Activated CD4-positive, alpha-beta T cell treated with anti-CD3 and anti-CD28 coated beads, Interleukin-2, amount 10 ng/mL, durations not matched to agents 7 days and 5 days (primary cell): ENCODE data around the gene HDAC10. TPM values are rescaled to one million over a fixed set of nuclear protein-coding genes. Genes with fewer than 3 reads are reported as not detected.

Experiments used
- CTCF ChIA-PET: fragments of 350-600 bp; sonication (Branson Sonifier 250); formaldehyde crosslinking; loops from one replicate; lab custom pipeline; 2021; ENCODE audit warnings: antibody characterized with exemption; lab: Charles Lee
- POLR2A ChIA-PET: fragments of 350-600 bp; sonication (Branson Sonifier 250); formaldehyde crosslinking; loops from one replicate; lab custom pipeline; 2021; ENCODE audit warnings: antibody characterized with exemption; lab: Charles Lee
- DNase-seq: peaks from one replicate; pipeline ENCODE4 v3.0.0-alpha.2; 2020
- H3K27ac Mint-ChIP-seq: one replicate; pipeline ENCODE4 v1.8.0; 2021; ENCODE audit warnings: mild to moderate bottlenecking, moderate library complexity, mixed read lengths
- H3K27me3 Mint-ChIP-seq: one replicate; pipeline ENCODE4 v1.8.0; 2021; ENCODE audit warnings: mixed read lengths
- H3K36me3 Mint-ChIP-seq: one replicate; pipeline ENCODE4 v1.8.0; 2021; ENCODE audit warnings: low read depth, mixed read lengths
- H3K4me1 Mint-ChIP-seq: one replicate; pipeline ENCODE4 v1.8.0; 2021; ENCODE audit warnings: mixed read lengths
- H3K4me3 Mint-ChIP-seq: one replicate; pipeline ENCODE4 v1.8.0; 2021; ENCODE audit warnings: mild to moderate bottlenecking, moderate library complexity, mixed read lengths
- H3K9me3 Mint-ChIP-seq: one replicate; pipeline ENCODE4 v1.8.0; 2021; ENCODE audit warnings: mixed read lengths
- total RNA-seq, 2 experiments: library from RNA; stranded (reverse); gene quantifications; one replicate each; pipeline ENCODE4 v1.2.3, GENCODE V29; 2021

HDAC10 gene
- total RNA-seq, 2 experiments from 2014 or later, result 68.3 to 93.6 TPM

DNA sequence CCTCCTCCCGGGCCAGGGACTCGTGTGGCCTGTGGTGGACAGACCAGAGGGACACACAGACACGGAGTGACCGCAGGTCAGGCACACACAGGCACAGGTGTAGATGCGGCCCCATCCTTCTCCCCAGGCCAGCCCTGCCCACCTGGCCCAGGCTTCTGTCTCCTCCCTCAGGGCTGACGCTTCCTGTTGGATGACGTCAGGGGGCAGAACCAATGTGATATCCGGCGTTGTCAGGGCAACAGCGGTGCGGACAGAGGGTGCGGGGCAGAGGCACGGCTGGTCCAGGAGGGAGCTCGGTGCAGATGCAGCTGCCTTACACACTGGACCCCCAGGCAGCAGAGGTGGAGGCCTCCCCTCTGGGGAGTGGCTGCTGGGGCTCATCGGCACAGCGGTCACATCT is 3.3 kb downstream of the HDAC10 start:
- Mint-ChIP-seq H3K27ac (peak overlapping the region; percentile 75), H3K27me3 (no peaks in the 10 kb centered on the region), H3K4me1 (peaks cover 29% of the 10 kb centered on the region), H3K9me3 (no peaks in the 10 kb centered on the region), H3K4me3 (peak overlapping the region; percentile 22), H3K36me3 (peaks cover 9% of the 10 kb centered on the region)
- ChIA-PET POLR2A (no interaction called here), CTCF (interaction anchor here (1.1 kb wide), 1 partner anchor 95 kb away, joined by 4 read pairs; no protein-coding TSS in a partner anchor)
- DNase-seq, result peak; percentile 70

DNA sequence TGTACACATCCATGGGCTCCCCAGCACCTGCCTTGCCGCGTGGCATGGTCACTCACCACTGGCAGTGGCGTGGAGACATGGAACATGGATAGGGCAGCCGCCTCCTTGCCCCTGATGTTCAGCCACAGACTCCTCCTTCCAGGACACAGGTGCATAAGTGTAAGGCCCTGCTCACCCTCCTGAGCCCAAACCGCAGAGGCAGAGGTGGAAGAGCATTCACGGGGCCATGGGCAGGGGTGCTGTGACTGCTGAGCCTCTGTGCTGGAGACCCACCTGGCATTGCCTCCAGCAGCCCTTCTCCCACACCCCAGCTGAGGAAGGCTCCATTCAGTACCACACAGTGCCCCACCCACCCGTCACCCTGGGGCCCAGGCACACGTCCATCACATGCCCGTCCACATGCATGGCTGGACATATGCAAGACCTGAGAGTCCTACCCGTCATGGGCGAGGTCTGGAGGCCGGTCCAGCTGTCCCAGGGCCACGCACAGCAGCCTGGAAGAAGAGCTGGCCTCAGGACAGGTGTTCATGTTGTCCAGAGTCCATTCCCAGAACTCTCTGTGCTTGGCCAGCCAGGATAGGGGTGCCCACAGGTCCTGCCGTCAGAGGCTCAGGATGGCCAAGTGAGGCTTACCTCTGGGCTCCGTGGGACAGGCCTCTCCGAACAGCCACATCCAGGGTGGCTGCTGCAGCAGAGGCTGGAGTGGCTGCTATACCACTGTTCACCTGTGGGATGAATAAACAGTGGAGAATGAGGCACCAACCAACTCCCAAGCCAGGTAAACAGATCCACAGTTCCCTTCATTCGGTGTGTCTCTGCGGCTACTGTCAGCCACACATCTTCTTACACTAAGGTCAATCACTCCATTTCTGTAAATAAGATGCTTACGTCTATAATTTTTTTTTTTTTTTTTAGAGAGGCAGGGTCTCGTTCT is 4.6 kb downstream of the HDAC10 start:
- Mint-ChIP-seq H3K36me3 (peaks cover 13% of the 10 kb centered on the region), H3K4me3 (peak overlapping the region; percentile 100), H3K27ac (peak overlapping the region; percentile 73), H3K9me3 (no peaks in the 10 kb centered on the region), H3K4me1 (peaks cover 37% of the 10 kb centered on the region), H3K27me3 (no peaks in the 10 kb centered on the region)
- no peak for DNase-seq
- POLR2A ChIA-PET, result no interaction called here
- CTCF ChIA-PET, result interaction anchor here (0.6 to 1.1 kb wide), 3 partner anchors 35 to 96 kb away, joined by 3 to 5 read pairs (median 4); no protein-coding TSS in a partner anchor

DNA sequence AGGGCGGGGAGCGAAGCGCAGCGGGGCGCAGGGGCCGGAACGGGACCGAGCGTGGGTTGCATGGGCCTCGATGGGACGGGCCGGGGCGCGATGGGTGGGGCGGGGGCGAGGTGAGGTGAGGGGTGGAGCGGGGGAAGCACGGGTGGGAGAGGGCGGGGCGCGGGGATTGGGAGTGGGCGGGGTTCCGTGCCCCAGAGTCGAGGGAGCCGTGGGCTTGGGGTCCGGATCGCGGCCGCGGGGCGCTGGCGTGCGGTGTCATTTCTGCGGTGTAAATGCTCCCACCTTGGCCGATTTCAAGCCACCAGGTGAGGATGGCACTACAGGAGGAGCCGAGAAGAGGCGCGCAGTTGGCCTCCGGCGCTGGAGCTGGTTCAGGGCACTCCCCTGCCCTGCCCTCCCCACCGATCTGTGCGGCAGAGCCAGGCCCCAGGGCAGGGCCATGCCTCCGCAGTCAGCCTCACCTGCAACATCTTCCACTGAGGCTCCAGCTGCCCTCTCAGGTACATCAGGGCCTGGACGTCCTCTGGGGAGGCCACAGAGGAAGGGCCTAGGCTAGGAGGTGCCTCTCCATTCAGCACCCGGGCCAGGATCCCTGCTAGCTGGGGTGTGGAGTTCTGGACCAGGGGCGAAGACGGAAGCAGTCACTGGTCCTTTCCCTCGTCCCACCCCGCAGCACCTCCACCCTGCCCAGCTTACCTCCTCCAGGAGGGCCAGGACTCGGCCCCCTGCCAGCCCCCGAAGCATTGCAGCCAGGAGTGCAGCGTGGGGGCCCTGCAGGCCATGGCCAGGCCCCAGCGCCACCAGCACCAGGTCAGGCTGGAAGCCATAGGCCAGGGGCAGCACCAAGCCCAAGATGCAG is 5.6 kb downstream of the HDAC10 start:
- H3K36me3 Mint-ChIP-seq, result peaks cover 13% of the 10 kb centered on the region
- peaks cover 40% of the 10 kb centered on the region for H3K4me1 Mint-ChIP-seq
- no peaks in the 10 kb centered on the region for H3K9me3 Mint-ChIP-seq
- H3K4me3 Mint-ChIP-seq, result peak overlapping the region; percentile 100
- ChIA-PET CTCF (interaction anchor here (2.0 kb wide), 1 partner anchor 31 kb away, joined by 6 read pairs; no protein-coding TSS in a partner anchor), POLR2A (interaction anchor here (0.5 kb wide), 1 partner anchor 393 kb away, joined by 3 read pairs; no protein-coding TSS in a partner anchor)
- H3K27me3 Mint-ChIP-seq, result no peaks in the 10 kb centered on the region
- DNase-seq, result no peak
- H3K27ac Mint-ChIP-seq, result peak overlapping the region; percentile 100

DNA sequence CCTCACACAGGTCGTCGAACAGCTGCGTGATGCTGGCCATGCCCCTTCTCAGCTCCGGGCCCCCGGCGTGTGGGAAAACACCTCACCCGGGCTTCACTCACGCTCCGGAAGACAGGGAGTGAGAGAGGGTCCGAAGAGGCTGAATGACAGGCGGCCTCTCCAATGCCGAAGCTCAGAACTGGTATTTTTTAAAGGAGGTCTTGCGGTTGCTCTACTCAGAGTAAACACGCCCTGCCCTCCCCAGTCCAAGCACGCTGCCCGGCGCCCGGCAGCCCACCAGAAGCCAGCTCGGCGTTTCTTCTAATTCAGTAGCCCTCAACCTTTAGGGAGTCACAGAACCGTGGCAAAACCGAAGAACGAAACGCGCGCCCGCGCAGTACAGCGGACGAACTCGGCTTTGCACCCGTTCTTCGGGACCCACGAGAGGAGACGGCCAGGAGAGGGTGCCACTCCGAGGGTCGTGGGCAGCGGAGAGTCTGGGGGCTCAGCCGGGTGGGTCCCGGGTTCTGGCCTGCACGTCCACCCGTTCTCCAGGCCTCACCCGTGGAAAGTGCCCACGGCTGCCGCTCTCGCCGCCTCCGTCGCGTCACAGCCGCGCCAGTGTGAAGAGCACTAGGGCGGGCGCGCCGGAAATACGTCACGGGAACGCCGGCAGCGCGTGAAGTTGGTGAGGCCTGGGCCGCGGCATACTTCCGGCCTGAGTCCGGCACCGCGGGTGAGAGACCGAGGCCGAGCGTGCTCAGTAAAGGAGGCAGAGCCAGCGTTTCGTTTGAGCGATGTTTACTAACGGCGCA is 6.4 kb downstream of the HDAC10 start, which contains the start of gene TUBGCP6:
Gene TUBGCP6, minus strand, starts transcription at position 604 of the 794 bp plus-strand sequence. Its CDS starts 564 bp downstream, at position 40.
- ChIA-PET POLR2A (interaction anchor here (0.6 kb wide), 1 partner anchor 375 kb away, joined by 5 read pairs; no protein-coding TSS in a partner anchor), CTCF (interaction anchor here (0.6 to 2.0 kb wide), 7 partner anchors 32 to 318 kb away, joined by 3 to 6 read pairs (median 3); partner anchors contain the start of gene SYCE3)
- Mint-ChIP-seq H3K36me3 (peaks cover 13% of the 10 kb centered on the region), H3K27ac (peak within 1 kb of the TSS; percentile 100), H3K4me3 (peak within 1 kb of the TSS; percentile 100), H3K4me1 (peaks cover 33% of the 10 kb centered on the region), H3K27me3 (no peaks in the 10 kb centered on the region), H3K9me3 (no peaks in the 10 kb centered on the region)
- peak; percentile 93 for DNase-seq

DNA sequence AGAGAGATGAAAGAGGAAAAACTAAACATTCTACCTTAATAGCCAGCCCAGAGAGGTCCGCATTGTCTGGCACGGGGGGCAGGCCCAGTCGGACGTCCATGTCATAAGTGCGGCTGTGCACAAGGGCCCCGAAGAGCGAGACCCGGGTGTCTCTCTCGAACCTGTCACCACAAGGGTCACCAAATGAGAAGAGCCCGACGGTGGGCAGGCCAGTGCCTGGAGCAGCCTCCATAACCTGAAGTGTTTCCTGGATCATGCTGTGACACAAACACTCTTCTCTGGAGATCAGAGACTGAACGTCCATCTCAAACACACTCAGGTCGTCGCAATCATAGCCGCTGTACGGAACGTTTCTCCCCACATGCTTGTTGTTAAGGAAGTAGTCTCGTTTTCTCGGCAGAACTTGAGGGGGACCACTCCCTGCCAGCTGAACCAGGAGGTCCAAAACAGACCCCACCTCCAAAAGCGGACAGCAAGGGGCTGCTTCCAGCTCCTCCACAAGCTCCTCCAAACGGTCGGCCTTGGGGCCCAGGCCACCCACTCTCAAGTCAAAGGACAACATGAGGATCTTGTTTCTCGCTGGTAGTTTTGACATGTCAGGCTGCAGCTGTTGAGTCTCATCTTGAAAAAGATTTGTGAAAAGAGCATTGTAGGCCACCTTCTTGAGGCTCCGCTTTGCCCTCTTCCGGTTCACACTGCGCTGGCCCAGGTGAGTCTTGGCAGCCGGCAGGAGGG is 7.2 kb downstream of the HDAC10 start:
- Mint-ChIP-seq H3K4me3 (peak overlapping the region; percentile 100), H3K9me3 (no peaks in the 10 kb centered on the region), H3K4me1 (peaks cover 35% of the 10 kb centered on the region), H3K36me3 (peaks cover 13% of the 10 kb centered on the region), H3K27me3 (no peaks in the 10 kb centered on the region), H3K27ac (peak overlapping the region; percentile 100)
- POLR2A ChIA-PET, result interaction anchor here (0.6 kb wide), 1 partner anchor 376 kb away, joined by 5 read pairs; no protein-coding TSS in a partner anchor
- CTCF ChIA-PET, result interaction anchor here (0.6 to 2.0 kb wide), 7 partner anchors 33 to 319 kb away, joined by 3 to 6 read pairs (median 3); partner anchors contain the start of gene SYCE3
- peak; percentile 29 for DNase-seq

DNA sequence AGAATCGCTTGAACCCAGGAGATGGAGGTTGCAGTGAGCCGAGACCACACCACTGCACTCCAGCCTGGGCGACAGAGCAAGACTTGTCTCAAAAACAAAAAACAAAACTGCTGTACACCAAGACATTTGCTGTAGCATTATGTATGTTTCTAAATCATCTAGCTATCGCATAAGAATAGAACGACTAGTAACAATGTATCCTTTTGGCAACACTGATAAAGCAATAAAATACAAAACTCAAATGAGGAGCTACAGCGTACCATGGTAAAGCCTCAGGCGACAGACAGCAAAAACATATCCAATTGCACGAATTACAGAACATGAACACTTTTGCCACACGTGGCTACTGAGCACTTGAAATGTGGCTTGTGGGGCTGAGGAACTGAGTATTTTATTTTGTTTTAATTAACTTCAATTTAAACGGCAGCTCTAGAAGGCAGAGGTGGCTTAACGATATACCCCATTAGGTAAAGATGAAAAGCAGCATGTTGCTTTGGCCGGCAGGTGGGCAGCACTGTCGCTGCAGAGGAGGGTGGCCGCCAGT is 8.6 kb downstream of the HDAC10 start:
- POLR2A ChIA-PET, result no interaction called here
- Mint-ChIP-seq H3K4me3 (peak overlapping the region; percentile 100), H3K36me3 (peaks cover 16% of the 10 kb centered on the region), H3K4me1 (peaks cover 32% of the 10 kb centered on the region), H3K9me3 (no peaks in the 10 kb centered on the region), H3K27me3 (no peaks in the 10 kb centered on the region), H3K27ac (peak overlapping the region; percentile 100)
- DNase-seq, result no peak
- CTCF ChIA-PET, result interaction anchor here (0.7 to 2.0 kb wide), 7 partner anchors 9 to 254 kb away, joined by 4 to 7 read pairs (median 5); partner anchors contain the start of gene HDAC10

DNA sequence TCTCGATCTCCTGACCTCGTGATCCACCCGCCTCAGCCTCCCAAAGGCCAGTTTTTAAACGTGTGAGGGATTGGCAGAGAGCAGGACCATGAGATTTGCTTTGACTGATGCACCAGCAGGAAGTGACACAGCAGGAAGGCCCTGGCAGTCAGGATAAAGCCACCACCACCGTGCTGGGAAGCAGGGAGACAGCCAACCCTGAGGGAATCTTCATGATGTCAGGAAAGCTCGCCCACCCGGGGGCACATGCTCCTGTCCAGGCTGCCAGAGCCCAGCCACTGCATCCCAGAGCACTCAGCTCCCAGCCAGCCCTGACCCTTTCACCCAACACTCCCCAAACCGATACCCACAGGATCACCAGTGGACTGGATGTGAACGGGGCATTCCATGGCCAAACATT is 12.3 kb downstream of the HDAC10 start:
- DNase-seq, result no peak
- H3K27me3 Mint-ChIP-seq, result no peaks in the 10 kb centered on the region
- H3K27ac Mint-ChIP-seq, result no peak overlapping the region
- no peaks in the 10 kb centered on the region for H3K9me3 Mint-ChIP-seq
- CTCF ChIA-PET, result interaction anchor here (0.8 to 0.9 kb wide), 2 partner anchors 14 to 33 kb away, joined by 3 read pairs; no protein-coding TSS in a partner anchor
- H3K4me1 Mint-ChIP-seq, result peaks cover 30% of the 10 kb centered on the region
- H3K4me3 Mint-ChIP-seq, result no peak overlapping the region
- POLR2A ChIA-PET, result no interaction called here
- peaks cover 32% of the 10 kb centered on the region for H3K36me3 Mint-ChIP-seq

DNA sequence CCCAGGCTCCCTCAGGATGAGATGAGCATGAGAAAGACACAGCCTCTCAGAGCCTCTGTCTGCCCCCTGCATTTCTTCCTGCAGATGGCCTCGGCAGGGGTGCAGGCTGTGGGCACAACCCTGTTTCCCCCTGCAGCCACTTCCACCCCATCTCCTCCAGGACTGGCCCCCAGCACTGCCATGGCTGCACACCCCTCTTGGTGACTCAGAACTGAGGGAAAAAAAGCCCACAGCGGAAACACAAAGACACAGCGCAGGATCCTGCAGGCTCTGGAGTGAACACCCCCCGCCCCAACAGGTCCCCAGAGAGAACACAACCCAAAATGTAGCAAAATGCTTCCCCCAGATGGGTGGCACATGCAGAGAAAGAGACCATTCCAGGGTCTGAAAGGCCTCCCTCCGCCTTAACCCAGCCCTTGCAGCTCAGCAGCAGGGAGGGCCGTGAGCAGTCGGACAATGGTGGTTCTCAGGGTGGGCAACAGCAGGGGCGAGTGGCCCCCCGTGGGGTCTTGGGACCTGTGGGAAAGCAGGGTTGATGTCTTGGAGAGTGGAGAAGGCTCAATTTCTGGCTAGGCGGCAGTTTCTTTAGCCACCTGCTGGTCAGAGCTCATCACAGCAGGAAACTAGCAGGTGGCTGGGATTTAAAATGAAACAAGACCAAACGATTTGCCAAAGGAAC is 14.2 kb downstream of the HDAC10 start:
- DNase-seq, result peak; percentile 27
- no peak overlapping the region for H3K27ac Mint-ChIP-seq
- no peaks in the 10 kb centered on the region for H3K27me3 Mint-ChIP-seq
- H3K36me3 Mint-ChIP-seq, result peaks cover 35% of the 10 kb centered on the region
- H3K4me1 Mint-ChIP-seq, result peaks cover 22% of the 10 kb centered on the region
- CTCF ChIA-PET, result interaction anchor here (0.8 to 0.9 kb wide), 2 partner anchors 9 to 32 kb away, joined by 3 to 4 read pairs; no protein-coding TSS in a partner anchor
- H3K9me3 Mint-ChIP-seq, result no peaks in the 10 kb centered on the region
- H3K4me3 Mint-ChIP-seq, result no peak overlapping the region
- POLR2A ChIA-PET, result no interaction called here

DNA sequence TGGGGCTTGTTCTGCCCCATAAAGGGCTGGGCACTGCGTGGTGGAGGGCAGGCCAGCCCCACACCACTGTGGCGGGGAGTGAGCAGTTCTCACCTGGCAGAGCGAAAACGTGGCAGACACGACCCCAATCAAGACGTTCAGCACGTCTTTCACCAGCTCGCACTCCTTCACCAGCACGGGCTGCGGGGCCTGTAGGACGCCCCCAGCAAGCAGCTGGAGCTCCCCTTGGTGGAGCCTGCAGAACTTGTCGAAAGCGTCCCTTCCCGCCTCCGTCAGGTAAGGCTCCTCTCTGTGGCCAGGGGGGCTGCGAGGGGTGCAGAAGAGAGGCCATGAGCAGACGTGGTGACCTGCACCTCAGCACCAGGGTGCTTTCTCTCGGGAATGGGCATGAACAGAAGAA is 17.8 kb downstream of the HDAC10 start:
- Mint-ChIP-seq H3K27me3 (no peaks in the 10 kb centered on the region), H3K27ac (no peak overlapping the region), H3K9me3 (no peaks in the 10 kb centered on the region), H3K4me1 (peaks cover 11% of the 10 kb centered on the region), H3K36me3 (peaks cover 36% of the 10 kb centered on the region), H3K4me3 (no peak overlapping the region)
- no peak for DNase-seq
- ChIA-PET POLR2A (no interaction called here), CTCF (no interaction called here)

DNA sequence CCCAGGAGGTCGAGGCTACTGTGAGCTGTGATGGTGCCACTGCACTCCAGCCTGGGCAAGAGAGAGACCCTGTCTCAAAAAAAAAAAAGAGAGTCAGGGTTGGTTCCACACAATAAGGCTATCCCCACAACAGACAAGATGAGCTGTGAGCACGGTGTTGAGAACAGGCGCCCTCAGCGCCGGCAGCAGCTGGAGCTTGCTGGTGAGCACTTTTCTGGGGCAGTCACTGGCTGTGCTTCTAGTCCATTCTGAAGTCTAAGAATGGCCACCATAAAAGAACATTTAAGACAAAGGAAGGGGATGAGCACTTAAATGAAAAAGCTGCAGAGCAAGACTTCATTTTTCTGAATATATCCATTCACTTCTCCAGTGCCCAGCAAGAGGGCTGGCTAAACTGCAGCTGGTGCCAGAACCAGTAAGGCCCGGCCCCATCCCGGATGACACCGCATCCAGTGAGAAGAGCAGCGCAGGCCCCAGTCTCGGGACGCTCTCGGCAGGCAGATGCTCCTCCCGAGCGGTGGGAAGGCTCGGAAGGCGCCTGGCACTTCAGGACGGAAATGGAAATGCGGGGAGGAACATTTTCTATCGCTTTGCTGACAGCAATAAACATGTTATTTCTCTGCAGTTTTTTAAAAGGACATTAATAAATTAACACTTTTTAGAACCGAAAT is 18.4 kb downstream of the HDAC10 start:
- Mint-ChIP-seq H3K36me3 (peaks cover 33% of the 10 kb centered on the region), H3K27ac (no peak overlapping the region), H3K27me3 (no peaks in the 10 kb centered on the region), H3K9me3 (no peaks in the 10 kb centered on the region), H3K4me3 (no peak overlapping the region), H3K4me1 (peaks cover 8% of the 10 kb centered on the region)
- ChIA-PET CTCF (interaction anchor here (0.5 to 2.2 kb wide), 4 partner anchors 9 to 553 kb away, joined by 3 to 6 read pairs (median 4); no protein-coding TSS in a partner anchor), POLR2A (no interaction called here)
- no peak for DNase-seq
